OCI-LY1 (cell line): ENCODE results near the gene RND2.
A peak's percentile ranks its signal among the peaks of the same experiment; 100 is the strongest.

Source experiments
- H2AFZ ChIP-seq: fragments of 200-600 bp; sonication (generic), shearing (Covaris generic); 2 replicates; pipeline ENCODE4 v1.6.0; 2014; ENCODE audit warnings: antibody characterized with exemption, mild to moderate bottlenecking, low read length
- H3F3A ChIP-seq: fragments of 200-600 bp; sonication (generic), shearing (Covaris generic); 2 replicates; pipeline ENCODE4 v1.6.0; 2014; ENCODE audit warnings: mild to moderate bottlenecking, antibody characterized with exemption, low read length, moderate library complexity; ENCODE audit not compliant: insufficient read depth
- H3K27ac ChIP-seq: fragments of 200-600 bp; sonication (generic); 2 replicates; pipeline ENCODE4 v1.5.1; 2014; ENCODE audit warnings: low read length, mixed run types, mild to moderate bottlenecking, low read depth; ENCODE audit not compliant: poor library complexity, severe bottlenecking
- H3K27me3 ChIP-seq: fragments of 200-600 bp; sonication (generic); 2 replicates; pipeline ENCODE4 v1.6.0; 2014; ENCODE audit warnings: antibody characterized with exemption, mild to moderate bottlenecking, low read length, moderate library complexity; ENCODE audit not compliant: insufficient read depth
- H3K36me3 ChIP-seq: fragments of 200-600 bp; sonication (generic); 2 replicates; pipeline ENCODE4 v1.6.1; 2014; ENCODE audit warnings: mild to moderate bottlenecking, antibody characterized with exemption, low read length, moderate library complexity, mixed read lengths; ENCODE audit not compliant: insufficient read depth
- H3K4me1 ChIP-seq: fragments of 200-600 bp; sonication (generic); 2 replicates; pipeline ENCODE4 v1.5.1; 2014; ENCODE audit warnings: mild to moderate bottlenecking, low read length, moderate library complexity; ENCODE audit not compliant: insufficient read depth, severe bottlenecking
- H3K4me2 ChIP-seq: fragments of 200-600 bp; sonication (generic), shearing (Covaris generic); 2 replicates; pipeline ENCODE4 v1.6.1; 2014; ENCODE audit warnings: low read length
- H3K4me3 ChIP-seq: fragments of 200-600 bp; sonication (generic); 2 replicates; pipeline ENCODE4 v1.5.1; 2014; ENCODE audit warnings: low read length, low read depth, mild to moderate bottlenecking, mixed read lengths; ENCODE audit not compliant: poor library complexity, severe bottlenecking
- H3K79me2 ChIP-seq: fragments of 200-600 bp; shearing (Covaris generic); 2 replicates; pipeline ENCODE4 v1.6.1; 2016; ENCODE audit warnings: mixed run types, low read length, mixed read lengths; ENCODE audit not compliant: insufficient read depth
- H3K9ac ChIP-seq: fragments of 200-600 bp; sonication (generic), shearing (Covaris generic); 2 replicates; pipeline ENCODE4 v1.6.1; 2014; ENCODE audit warnings: mild to moderate bottlenecking, low read length, mixed read lengths
- H3K9me2 ChIP-seq: fragments of 200-600 bp; sonication (generic), shearing (Covaris generic); 2 replicates; pipeline ENCODE4 v1.6.1; 2014; ENCODE audit warnings: low read depth, mild to moderate bottlenecking, low read length, mixed read lengths
- H3K9me3 ChIP-seq: fragments of 200-600 bp; shearing (Covaris generic); 2 replicates; pipeline ENCODE4 v1.6.1; 2014; ENCODE audit warnings: low read length, mixed read lengths
- H4K20me1 ChIP-seq: fragments of 200-600 bp; sonication (generic), shearing (Covaris generic); 2 replicates; pipeline ENCODE4 v1.6.0; 2016; ENCODE audit warnings: mild to moderate bottlenecking, low read length; ENCODE audit not compliant: insufficient read depth
- EZH2 ChIP-seq: fragments of 200-600 bp; sonication (generic), shearing (Covaris generic); IDR thresholded peaks from 2 replicates; pipeline ENCODE4 v1.8.0; 2017; ENCODE audit warnings: borderline replicate concordance, mixed run types, mild to moderate bottlenecking, antibody characterized with exemption, low read length, moderate library complexity, mixed read lengths
- TF ChIP-seq, protein P1 (sequence below): fragments of 200-600 bp; sonication (generic), shearing (Covaris generic); IDR thresholded peaks from 2 replicates; pipeline ENCODE4 v1.5.1; 2017; ENCODE audit warnings: mild to moderate bottlenecking, antibody characterized with exemption, low read length, moderate library complexity, mixed read lengths

The RND2 gene

DNA sequence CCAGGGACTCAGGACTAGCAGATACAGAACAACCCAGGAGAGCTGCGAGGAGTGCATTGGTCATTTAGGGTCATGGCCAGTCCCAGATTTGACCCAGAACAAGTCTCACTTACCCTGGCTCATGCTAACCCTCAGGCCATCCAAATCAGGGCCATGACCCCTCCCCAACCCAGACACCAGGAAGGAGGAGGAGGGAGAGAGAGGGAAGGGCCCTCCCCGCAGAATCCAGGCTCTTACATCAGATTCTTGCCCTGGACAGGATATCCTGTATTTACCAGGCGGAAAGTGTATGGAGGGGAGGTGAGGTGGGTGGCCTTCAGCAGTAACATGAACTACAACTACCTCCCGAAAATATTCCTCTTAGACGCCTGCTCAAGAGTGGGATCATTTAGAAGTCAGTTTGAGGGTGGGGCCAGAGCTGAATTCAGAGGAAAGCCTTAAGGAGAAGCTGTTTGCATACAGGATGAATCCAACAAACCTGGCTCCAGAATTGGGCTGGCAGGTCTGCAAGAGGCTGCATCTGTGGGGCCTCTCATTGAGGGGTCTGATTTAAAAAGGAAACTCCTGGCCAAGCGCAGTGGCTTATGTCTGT, 4.9 kb upstream of the RND2 start:
- no peaks in the 10 kb centered on the region for H3F3A ChIP-seq
- H3K9ac ChIP-seq, result no peak overlapping the region
- H3K4me1 ChIP-seq, result peaks cover 24% of the 10 kb centered on the region
- H3K27me3 ChIP-seq, result no peaks in the 10 kb centered on the region
- H3K9me3 ChIP-seq, result no peaks in the 10 kb centered on the region
- no peak overlapping the region for H2AFZ ChIP-seq
- no peaks in the 10 kb centered on the region for H4K20me1 ChIP-seq
- H3K4me2 ChIP-seq, result no peak overlapping the region
- peaks cover 7% of the 10 kb centered on the region; the same call in 1 of the 2 replicates for H3K36me3 ChIP-seq
- H3K4me3 ChIP-seq, result no peak overlapping the region
- no peak overlapping the region for H3K27ac ChIP-seq
- TF ChIP-seq, protein P1, sequence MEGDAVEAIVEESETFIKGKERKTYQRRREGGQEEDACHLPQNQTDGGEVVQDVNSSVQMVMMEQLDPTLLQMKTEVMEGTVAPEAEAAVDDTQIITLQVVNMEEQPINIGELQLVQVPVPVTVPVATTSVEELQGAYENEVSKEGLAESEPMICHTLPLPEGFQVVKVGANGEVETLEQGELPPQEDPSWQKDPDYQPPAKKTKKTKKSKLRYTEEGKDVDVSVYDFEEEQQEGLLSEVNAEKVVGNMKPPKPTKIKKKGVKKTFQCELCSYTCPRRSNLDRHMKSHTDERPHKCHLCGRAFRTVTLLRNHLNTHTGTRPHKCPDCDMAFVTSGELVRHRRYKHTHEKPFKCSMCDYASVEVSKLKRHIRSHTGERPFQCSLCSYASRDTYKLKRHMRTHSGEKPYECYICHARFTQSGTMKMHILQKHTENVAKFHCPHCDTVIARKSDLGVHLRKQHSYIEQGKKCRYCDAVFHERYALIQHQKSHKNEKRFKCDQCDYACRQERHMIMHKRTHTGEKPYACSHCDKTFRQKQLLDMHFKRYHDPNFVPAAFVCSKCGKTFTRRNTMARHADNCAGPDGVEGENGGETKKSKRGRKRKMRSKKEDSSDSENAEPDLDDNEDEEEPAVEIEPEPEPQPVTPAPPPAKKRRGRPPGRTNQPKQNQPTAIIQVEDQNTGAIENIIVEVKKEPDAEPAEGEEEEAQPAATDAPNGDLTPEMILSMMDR, result no peak
- TF ChIP-seq EZH2, result no peak
- H3K79me2 ChIP-seq, result no peaks in the 10 kb centered on the region
- no peaks in the 10 kb centered on the region for H3K9me2 ChIP-seq

DNA sequence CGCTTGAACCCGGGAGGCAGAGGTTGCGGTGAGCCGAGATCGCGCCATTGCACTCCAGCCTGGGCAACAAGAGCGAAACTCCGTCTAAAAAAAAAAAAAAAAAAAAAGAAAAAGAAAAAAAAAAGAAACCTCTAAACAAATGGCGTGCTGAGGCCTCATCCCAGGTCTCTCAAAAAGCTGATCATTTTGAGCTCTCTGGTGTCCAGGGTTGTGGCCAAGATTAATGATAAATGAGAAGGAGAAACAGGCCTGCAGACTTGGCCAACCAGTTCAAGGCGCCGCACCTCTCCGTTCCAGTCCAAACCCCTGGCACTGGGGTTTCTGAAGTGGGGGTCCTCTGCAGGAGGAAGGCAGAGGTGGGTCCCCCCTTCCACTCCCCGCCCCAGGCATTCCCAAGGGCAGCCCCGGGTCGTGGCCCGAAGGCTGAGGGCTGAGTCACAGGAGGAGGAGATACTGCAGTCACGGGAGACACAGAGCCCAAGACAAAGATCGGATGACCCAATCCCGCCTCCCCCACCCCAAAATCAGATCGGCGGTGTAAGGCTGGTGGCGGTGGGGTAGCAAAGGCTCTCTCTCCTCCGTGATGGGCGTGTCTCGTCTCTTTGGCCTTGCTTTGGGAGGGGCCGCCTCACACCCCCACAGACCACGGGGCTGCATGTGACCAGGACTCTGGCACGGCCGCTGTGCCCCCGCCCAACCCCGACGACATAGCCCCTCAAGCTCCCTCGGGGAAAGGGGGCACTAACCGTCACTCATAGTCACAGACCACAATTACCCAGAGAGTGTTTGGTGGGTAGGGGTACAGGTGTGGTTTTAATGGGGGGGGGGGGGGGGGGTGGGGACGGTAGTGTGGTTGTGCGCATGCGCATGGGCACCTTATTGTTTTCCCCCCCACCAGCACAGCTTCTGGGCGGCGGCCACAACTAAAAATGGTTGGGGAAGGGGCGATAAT, 4.0 kb upstream of the RND2 start:
- no peaks in the 10 kb centered on the region for H3K27me3 ChIP-seq
- peak overlapping the region; percentile 93 for H3K4me2 ChIP-seq
- no peaks in the 10 kb centered on the region for H3K9me2 ChIP-seq
- no peak for TF ChIP-seq EZH2
- TF ChIP-seq, protein P1, result no peak
- H3K36me3 ChIP-seq, result peaks cover 2% of the 10 kb centered on the region; the same call in 1 of the 2 replicates
- H3K4me3 ChIP-seq, result peak overlapping the region; percentile 93
- H3K9me3 ChIP-seq, result no peaks in the 10 kb centered on the region
- H3F3A ChIP-seq, result no peaks in the 10 kb centered on the region
- H4K20me1 ChIP-seq, result no peaks in the 10 kb centered on the region
- peak overlapping the region; percentile 71 for H3K9ac ChIP-seq
- peaks cover 24% of the 10 kb centered on the region for H3K4me1 ChIP-seq
- peak overlapping the region; percentile 27; the same call in 1 of the 2 replicates for H2AFZ ChIP-seq
- no peaks in the 10 kb centered on the region for H3K79me2 ChIP-seq
- H3K27ac ChIP-seq, result no peak overlapping the region

GRCh38 chr17:43021741-43022512, 3.1 kb upstream of the RND2 start, which contains the start of gene VAT1:
TSS of gene VAT1 (minus strand) at chr17:43022385. CDS start at chr17:43022322, 63 bp downstream.
- Histone ChIP-seq H3K27ac (no peak within 1 kb of the TSS), H3K9me3 (no peaks in the 10 kb centered on the region), H3F3A (no peaks in the 10 kb centered on the region)

More at GRCh38 chr17:43021741-43022512, 3.1 kb upstream of the RND2 start, which contains the start of gene VAT1:
- Histone ChIP-seq H3K36me3 (no peaks in the 10 kb centered on the region), H3K9me2 (no peaks in the 10 kb centered on the region), H3K4me3 (peak within 1 kb of the TSS; percentile 93), H3K9ac (peak within 1 kb of the TSS; percentile 71), H2AFZ (peak within 1 kb of the TSS; percentile 27), H4K20me1 (no peaks in the 10 kb centered on the region), H3K79me2 (no peaks in the 10 kb centered on the region), H3K4me2 (peak within 1 kb of the TSS; percentile 93), H3K4me1 (peaks cover 24% of the 10 kb centered on the region), H3K27me3 (no peaks in the 10 kb centered on the region)
- TF ChIP-seq EZH2, result no peak
- TF ChIP-seq, protein P1, result no peak
